HepG2 (cell line): Measurements from ENCODE around the gene CFL1. TPM values are rescaled to one million over a fixed set of nuclear protein-coding genes. Genes with fewer than 3 reads are reported as not detected.

Experiments used
- ATAC-seq: fragments of 200-7000 bp; cut with Tn5 transposase; 3 replicates; pipeline ENCODE4 v1.9.1; 2020; ENCODE audit warnings: mild to moderate bottlenecking, moderate library complexity
- BruUV-seq: library from RNA; stranded (reverse); fragments of 400-500 nt; replicated peaks from 2 replicates; lab custom pipeline; 2021; lab: Mats Ljungman, UMichigan
- CTCF ChIA-PET: fragments of 300-600 bp; formaldehyde crosslinking; extraction: SDS; loops from one replicate; lab custom pipeline; 2021; ENCODE audit warnings: low total read pairs, inconsistent platforms, low intra/inter-chr PET ratio; lab: Yijun Ruan, JAX
- POLR2A ChIA-PET: fragments of 350-600 bp; sonication (Branson Sonifier 250); formaldehyde crosslinking; loops from one replicate; lab custom pipeline; 2020; ENCODE audit warnings: antibody characterized with exemption, inconsistent platforms; lab: Yijun Ruan, JAX
- DNase-seq: peaks from one replicate; pipeline ENCODE4 v3.0.0-alpha.2; 2015; ENCODE audit warnings: low spot score
- FAIRE-seq: peaks from 3 replicates; lab custom pipeline; 2011; peaks lifted over from hg19 to GRCh38; lab: Jason Lieb, UNC
- H2AFZ ChIP-seq: one replicate; pipeline ENCODE4 v1.6.1; 2011; ENCODE audit warnings: low read length, inconsistent platforms
- H3K27ac ChIP-seq: fragments of 300-600 bp; 3 replicates; pipeline ENCODE4 v1.8.0; 2011; ENCODE audit warnings: mixed run types, mild to moderate bottlenecking, mixed read lengths, low read length, inconsistent platforms; ENCODE audit not compliant: insufficient read depth; ENCODE audit errors: extremely low read length
- H3K27me3 ChIP-seq, 2 experiments: fragments of 200-600 bp in 1 of 2; 2 replicates in 1 of 2; 3 replicates in 1 of 2; pipeline versions ENCODE4 v1.6.0 to v1.8.0; 2011; ENCODE audit warnings: low read length in 2 of 2, mild to moderate bottlenecking in 2 of 2, moderate library complexity in 2 of 2, inconsistent platforms in 1 of 2; ENCODE audit not compliant: insufficient read depth in 2 of 2, control insufficient read depth in 1 of 2
- H3K36me3 ChIP-seq, 2 experiments: fragments of 200-600 bp in 1 of 2; replicated peaks in 1 of 2; 2 replicates in 1 of 2; 3 replicates in 1 of 2; pipeline versions ENCODE4 v1.5.1 to v1.8.0; 2011; ENCODE audit warnings: low read length in 2 of 2, inconsistent platforms in 1 of 2; ENCODE audit not compliant: insufficient read depth in 2 of 2, control insufficient read depth in 1 of 2
- H3K4me1 ChIP-seq: 2 replicates; pipeline ENCODE4 v1.5.1; 2012; ENCODE audit warnings: low read length, inconsistent platforms; ENCODE audit not compliant: insufficient read depth
- H3K4me2 ChIP-seq: 2 replicates; pipeline ENCODE4 v1.6.0; 2011; ENCODE audit warnings: low read depth, low read length, inconsistent platforms
- H3K4me3 ChIP-seq, 3 experiments: fragments of 200-600 bp in 1 of 3; sonication (generic), shearing (Covaris generic) in 1 of 3; replicated peaks in 1 of 3; 2 replicates each; pipeline ENCODE4 v1.5.1; 2011 to 2016; ENCODE audit warnings: low read length in 3 of 3, inconsistent platforms in 2 of 3, low read depth in 2 of 3, mild to moderate bottlenecking in 2 of 3, control low read depth in 1 of 3, mixed read lengths in 1 of 3; ENCODE audit not compliant: insufficient read depth in 1 of 3
- H3K79me2 ChIP-seq: one replicate; pipeline ENCODE4 v1.6.1; 2011; ENCODE audit warnings: low read length, inconsistent platforms; ENCODE audit not compliant: insufficient read depth
- H3K9ac ChIP-seq: 2 replicates; pipeline ENCODE4 v1.6.0; 2011; ENCODE audit warnings: mild to moderate bottlenecking, low read depth, low read length, inconsistent platforms; ENCODE audit not compliant: insufficient read depth
- H3K9me3 ChIP-seq: 2 replicates; pipeline ENCODE4 v1.5.1; 2012; ENCODE audit warnings: mild to moderate bottlenecking, low read length
- H4K20me1 ChIP-seq: 2 replicates; pipeline ENCODE4 v1.6.0; 2011; ENCODE audit warnings: inconsistent platforms, mild to moderate bottlenecking, low read length, moderate library complexity; ENCODE audit not compliant: insufficient read depth
- ATAD3A ChIP-seq: sonication (generic); formaldehyde crosslinking; IDR thresholded peaks from 2 replicates; pipeline ENCODE4 v1.4.0; 2020; ENCODE audit warnings: missing genetic modification reagents
- CTCF ChIP-seq: sonication (generic); formaldehyde crosslinking; IDR thresholded peaks from 2 replicates; pipeline ENCODE4 v1.5.0; 2020; ENCODE audit warnings: mild to moderate bottlenecking, missing genetic modification reagents, moderate library complexity
- ELF1 ChIP-seq: sonication (generic); formaldehyde crosslinking; IDR thresholded peaks from 2 replicates; pipeline ENCODE4 v1.4.0; 2020; ENCODE audit warnings: missing genetic modification reagents
- JUNB ChIP-seq: sonication (generic); formaldehyde crosslinking; IDR thresholded peaks from 2 replicates; pipeline ENCODE4 v1.8.0; 2022; ENCODE audit warnings: missing genetic modification reagents, mild to moderate bottlenecking, borderline replicate concordance
- NCOA5 ChIP-seq: sonication (generic); formaldehyde crosslinking; IDR thresholded peaks from 2 replicates; pipeline ENCODE4 v1.4.0; 2020; ENCODE audit warnings: missing genetic modification reagents
- NFYB ChIP-seq: sonication (generic); formaldehyde crosslinking; IDR thresholded peaks from 2 replicates; pipeline ENCODE4 v1.4.0; 2020; ENCODE audit warnings: missing genetic modification reagents
- NONO ChIP-seq, 2 experiments: fragments of 450-650 bp in 1 of 2; sonication (generic) in 1 of 2; formaldehyde crosslinking in 1 of 2; IDR thresholded peaks in 1 of 2; conservative IDR thresholded peaks in 1 of 2; 2 replicates each; pipeline versions ENCODE4 v1.6.1 to v1.8.0; 2017 to 2022; ENCODE audit warnings: mild to moderate bottlenecking in 1 of 2, missing genetic modification reagents in 1 of 2, moderate library complexity in 1 of 2
- NR3C1 ChIP-seq: sonication (generic); formaldehyde crosslinking; IDR thresholded peaks from 2 replicates; pipeline ENCODE4 v1.4.0; 2020; ENCODE audit warnings: missing genetic modification reagents
- STAG1 ChIP-seq: sonication (generic); formaldehyde crosslinking; IDR thresholded peaks from 2 replicates; pipeline ENCODE4 v1.4.0; 2020; ENCODE audit warnings: missing genetic modification reagents
- TARDBP ChIP-seq: sonication (generic); formaldehyde crosslinking; IDR thresholded peaks from 2 replicates; pipeline ENCODE4 v1.8.0; 2022; ENCODE audit warnings: mild to moderate bottlenecking, missing genetic modification reagents
- ZBED4 ChIP-seq: sonication (generic); formaldehyde crosslinking; IDR thresholded peaks from 2 replicates; pipeline ENCODE4 v1.4.0; 2020; ENCODE audit warnings: missing genetic modification reagents, borderline replicate concordance
- ZNF451 ChIP-seq: sonication (generic); formaldehyde crosslinking; IDR thresholded peaks from 2 replicates; pipeline ENCODE4 v1.5.0; 2020; ENCODE audit warnings: mild to moderate bottlenecking, missing genetic modification reagents
- ZNF577 ChIP-seq: sonication (generic); formaldehyde crosslinking; IDR thresholded peaks from 2 replicates; pipeline ENCODE4 v1.4.0; 2020; ENCODE audit warnings: mild to moderate bottlenecking, low read depth, missing genetic modification reagents, borderline replicate concordance
- ZNF629 ChIP-seq: sonication (generic); formaldehyde crosslinking; conservative IDR thresholded peaks from 2 replicates; pipeline ENCODE4 v1.5.0; 2020; ENCODE audit warnings: missing genetic modification reagents
- ZNF749 ChIP-seq: sonication (generic); formaldehyde crosslinking; IDR thresholded peaks from 2 replicates; pipeline ENCODE4 v1.8.0; 2022; ENCODE audit warnings: mild to moderate bottlenecking, missing genetic modification reagents, moderate library complexity, borderline replicate concordance
- ZNF879 ChIP-seq: sonication (generic); formaldehyde crosslinking; IDR thresholded peaks from 2 replicates; pipeline ENCODE4 v1.8.1; 2023; ENCODE audit warnings: missing genetic modification reagents
- WGBS: methylation state at CpG from one replicate; pipeline ENCODE4 v1.1.6; 2017; ENCODE audit warnings: low lambda C conversion rate; 5-methylcytosine and 5-hydroxymethylcytosine counted together
- in situ Hi-C: cut with HindIII; loops from 2 replicates; pipeline ENCODE4 v1.10.0; 2017; ENCODE audit warnings: low pct_unique_long_range_greater_than_20kb; ENCODE audit not compliant: extremely low pct_ligation_motif_present
- intact Hi-C: fragments of 100-400 bp; cut with micrococcal nuclease; formaldehyde crosslinking; loops from one replicate; pipeline ENCODE4 v1.10.0; 2022; ENCODE audit not compliant: unreplicated experiment
- polyA plus RNA-seq, 8 experiments: library from polyadenylated mRNA; depleted of rRNA in 3 of 8; stranded (reverse) in 7 of 8; unstranded in 1 of 8; fragments of >200 nt; fragmentation: Illumina TruSeq in 4 of 8; extraction: Trizol in 4 of 8; gene quantifications; 2 replicates each; pipeline versions ENCODE4 v1.2.1 to v1.2.3, GENCODE V29; 2011 to 2016; ENCODE audit warnings: low read depth in 4 of 8, missing spikeins in 1 of 8, mixed read lengths in 1 of 8; ENCODE audit not compliant: insufficient read depth in 1 of 8
- total RNA-seq, 5 experiments: library from RNA; depleted of rRNA; stranded (reverse); fragments of >200 nt; fragmentation: Illumina TruSeq; extraction: Trizol; gene quantifications; 2 replicates each; pipeline ENCODE4 v1.2.3, GENCODE V29; 2016; ENCODE audit warnings: low read depth in 1 of 5
- TF ChIP-seq, protein P1 (sequence below): sonication (generic); formaldehyde crosslinking; IDR thresholded peaks from 2 replicates; pipeline ENCODE4 v1.5.0; 2020; ENCODE audit warnings: missing genetic modification reagents

Gene CFL1
- total and polyA plus RNA-seq, 2 of the 13 experiments (the other 11 are each of a cell fraction or from before 2014, with no cell fraction given): 379 to 383 TPM

GRCh38 chr11:65810046-65810868, 47.7 kb downstream of the CFL1 start:
- H3K27me3 ChIP-seq: peaks cover 11 to 60% of the 10 kb centered on the region in 2 experiments; a peak in 4 of 5 replicates
- no peaks in the 10 kb centered on the region for H3K36me3 ChIP-seq
- H3K9me3 ChIP-seq: no peaks in the 10 kb centered on the region
- FAIRE-seq: no peak
- CTCF ChIA-PET: interaction anchor here (1.1 kb wide), 1 partner anchor 75 kb away, joined by 3 read pairs; no protein-coding TSS in a partner anchor
- H3K4me3 ChIP-seq: no peak overlapping the region
- POLR2A ChIA-PET: interaction anchor here (0.9 kb wide), 1 partner anchor 98 kb away, joined by 3 read pairs; the partner anchor contains the start of gene KAT5
- no peaks in the 10 kb centered on the region for H3K79me2 ChIP-seq
- no TSS peak for BruUV-seq
- intact Hi-C loops (no loop called here), in situ Hi-C loops (loop anchor here (10.0 kb wide), 1 partner anchor 95 kb away; the partner anchor contains the start of gene KAT5)
- H3K4me2 ChIP-seq: no peak overlapping the region
- no peak overlapping the region for H2AFZ ChIP-seq
- WGBS: 74% methylated on average over 23 of the region's 23 CpGs
- peak; percentile 27 for DNase-seq
- no peak overlapping the region for H3K27ac ChIP-seq
- no peak overlapping the region for H3K9ac ChIP-seq
- H4K20me1 ChIP-seq: no peaks in the 10 kb centered on the region
- peak; percentile 66 for ATAC-seq
- no peaks in the 10 kb centered on the region for H3K4me1 ChIP-seq
- TF ChIP-seq STAG1 (peak; percentile 63), ZNF577 (CRISPR knock-in tag) (no peak), TARDBP (CRISPR knock-in tag) (0 out of 2 replicates have a peak, but pooled peaks have one; percentile 13), ZBED4 (CRISPR knock-in tag) (no peak), NR3C1 (no peak), NCOA5 (CRISPR knock-in tag) (no peak), ZNF749 (no peak), ZNF451 (CRISPR knock-in tag) (no peak), JUNB (no peak), NONO (IDR thresholded peaks at IDR 0.05) (no peak), NONO (CRISPR knock-in tag; conservative IDR thresholded peaks at IDR 0.05) (0 out of 2 replicates have a peak, but pooled peaks have one; percentile 34), ATAD3A (CRISPR knock-in tag) (no peak), ZNF879 (CRISPR knock-in tag) (no peak), ELF1 (no peak), CTCF (peak; percentile 56), ZNF629 (CRISPR knock-in tag) (no peak), NFYB (CRISPR knock-in tag) (no peak)
- TF ChIP-seq, protein P1, sequence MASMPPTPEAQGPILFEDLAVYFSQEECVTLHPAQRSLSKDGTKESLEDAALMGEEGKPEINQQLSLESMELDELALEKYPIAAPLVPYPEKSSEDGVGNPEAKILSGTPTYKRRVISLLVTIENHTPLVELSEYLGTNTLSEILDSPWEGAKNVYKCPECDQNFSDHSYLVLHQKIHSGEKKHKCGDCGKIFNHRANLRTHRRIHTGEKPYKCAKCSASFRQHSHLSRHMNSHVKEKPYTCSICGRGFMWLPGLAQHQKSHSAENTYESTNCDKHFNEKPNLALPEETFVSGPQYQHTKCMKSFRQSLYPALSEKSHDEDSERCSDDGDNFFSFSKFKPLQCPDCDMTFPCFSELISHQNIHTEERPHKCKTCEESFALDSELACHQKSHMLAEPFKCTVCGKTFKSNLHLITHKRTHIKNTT (CRISPR knock-in tag): no peak
